Measurements from ENCODE around the gene ARHGEF26.

DNA sequence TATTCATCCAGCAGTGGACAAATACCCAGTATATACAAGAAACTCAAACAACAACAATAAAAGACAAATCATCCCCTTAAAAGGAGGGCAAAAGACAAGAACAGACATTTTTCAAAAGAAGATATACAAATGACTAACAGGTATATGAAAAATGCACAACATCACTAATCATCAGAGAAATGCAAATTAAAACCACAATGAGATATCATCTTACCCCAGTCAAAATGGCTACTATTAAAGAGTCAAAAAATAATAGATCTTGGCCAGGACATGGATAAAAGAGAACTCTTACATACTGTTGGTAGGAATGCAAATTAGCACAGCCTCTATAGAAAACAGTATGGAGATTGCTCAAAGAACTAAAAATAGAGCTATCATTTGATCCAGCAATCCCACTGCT is 186.2 kb downstream of the ARHGEF26 start:
- TF ChIP-seq CTCF (IDR thresholded peaks at IDR 0.05; ENCODE audit: insufficient read depth, low read length) (no peak), POLR2AphosphoS5 (IDR thresholded peaks at IDR 0.05; ENCODE audit: low read depth) (no peak)

All from HL-60 (cell line).